GM12801 (cell line): Measurements from ENCODE around the gene RRP15.

Experiments
- CTCF ChIP-seq: IDR thresholded peaks from one replicate; pipeline ENCODE4 v1.5.1; 2011; ENCODE audit warnings: control low read depth; ENCODE audit not compliant: insufficient read length; ENCODE audit errors: extremely low read depth

The RRP15 gene

DNA sequence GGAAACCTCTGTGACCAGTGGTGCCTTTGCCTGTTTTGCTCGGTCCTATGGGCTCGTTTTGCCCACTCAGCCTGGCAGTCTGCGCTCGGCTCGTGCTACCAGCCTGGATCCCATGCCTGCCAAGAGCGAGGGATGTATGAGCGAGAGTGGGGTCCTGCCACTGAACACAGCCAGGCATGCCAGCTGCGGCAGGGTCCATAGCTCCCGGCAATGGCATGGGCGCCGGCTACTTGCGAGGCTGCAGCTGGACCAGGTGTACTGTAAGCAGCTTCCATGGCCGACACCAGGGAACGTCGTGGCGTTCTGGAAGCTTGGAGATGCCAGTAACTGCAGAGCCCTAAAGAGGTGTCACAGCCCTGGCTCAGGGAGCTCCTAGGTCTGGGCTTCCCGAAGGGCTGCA lies 37.7 kb downstream of the RRP15 start:
- no peak for TF ChIP-seq CTCF

- no peak for TF ChIP-seq CTCF
Measured at GRCh38 chr1:218323568-218324225, 38.6 kb downstream of the RRP15 start.

- TF ChIP-seq CTCF = no peak
Measured at GRCh38 chr1:218324226-218324580, 39.1 kb downstream of the RRP15 start.

DNA sequence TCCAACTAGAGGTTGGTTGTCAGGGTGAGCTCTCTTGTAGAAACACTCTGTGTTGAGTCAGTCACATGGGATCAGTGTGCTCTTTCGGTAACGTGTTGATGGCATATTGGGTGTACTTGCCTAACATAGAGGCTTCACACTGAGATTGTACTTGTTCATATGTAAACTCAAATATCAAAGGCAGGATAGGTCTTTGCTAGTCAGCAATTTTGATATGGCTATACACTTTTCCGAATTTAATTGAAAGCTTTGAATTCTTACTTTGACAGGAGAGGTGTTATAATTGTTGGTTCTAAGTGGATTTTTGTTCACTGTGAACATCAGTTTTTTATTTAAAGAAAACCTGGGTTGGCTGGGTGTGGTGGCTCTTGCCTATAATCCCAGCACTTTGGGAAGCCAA lies 43.7 kb downstream of the RRP15 start:
- TF ChIP-seq CTCF = no peak

DNA sequence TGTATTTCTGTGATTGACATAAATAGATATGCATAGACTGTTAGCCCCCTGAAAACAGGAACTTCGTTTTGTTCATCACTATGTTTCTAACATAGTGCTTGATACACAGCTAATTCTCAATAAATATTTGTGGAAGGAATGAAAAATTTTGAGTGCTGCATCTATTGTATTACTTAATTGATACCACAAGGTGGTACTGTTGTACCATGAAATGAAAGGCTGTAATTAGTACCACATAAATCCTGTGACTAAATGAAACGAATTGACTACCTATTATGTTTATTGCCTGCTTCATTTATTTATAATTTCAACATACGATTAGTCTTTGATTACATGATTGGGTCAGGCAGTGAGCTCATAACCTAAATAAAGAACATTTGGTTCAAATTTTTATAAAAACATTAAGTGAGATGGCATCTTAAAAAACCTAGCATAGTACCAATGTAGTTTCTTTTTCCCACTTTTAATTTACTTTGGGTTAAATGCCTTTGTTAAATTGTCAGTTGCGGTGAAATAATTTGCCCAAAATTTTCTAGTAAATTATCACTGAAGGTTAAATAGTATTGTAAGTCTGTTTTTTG lies 45.0 kb downstream of the RRP15 start:
- no peak for TF ChIP-seq CTCF

DNA sequence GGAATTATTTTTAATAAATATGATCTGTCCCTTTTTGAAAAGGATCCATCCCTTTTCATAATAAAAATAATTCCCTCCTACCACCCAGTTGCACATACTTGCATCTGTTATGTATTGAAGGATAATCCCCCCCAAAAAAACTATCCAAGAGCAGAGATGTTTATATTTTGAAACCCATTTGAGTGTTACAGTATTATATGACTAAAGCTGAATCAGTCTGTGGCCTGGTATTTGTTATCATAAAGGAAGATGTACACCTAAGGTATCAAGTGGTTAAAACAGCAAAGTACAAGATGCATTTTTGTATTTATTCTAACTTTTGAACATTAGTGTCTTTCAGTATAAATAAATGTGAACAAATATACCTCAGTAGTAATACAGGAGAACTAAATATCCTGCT lies 47.3 kb downstream of the RRP15 start:
- no peak for TF ChIP-seq CTCF

- TF ChIP-seq CTCF = no peak
Measured at GRCh38 chr1:218336328-218336727, 51.2 kb downstream of the RRP15 start.
